Left colon (tissue), 2 donors: ENCODE results near the gene NMRK2. TPM values are rescaled to one million over a fixed set of nuclear protein-coding genes. Genes with fewer than 3 reads are reported as not detected.
"Not testable (repeated sequence)": the region's sequence is repeated elsewhere in the genome, so short reads cannot be mapped to it uniquely, and the experiment has no call there.

Source experiments
- ATAC-seq: fragments of 200-7000 bp; cut with Tn5 transposase; one replicate; pipeline ENCODE4 v1.9.1; 2020; ENCODE audit warnings: mild to moderate bottlenecking, moderate library complexity
- DNase-seq, 2 donors: peaks; one replicate each; pipeline ENCODE4 v3.0.0-alpha.2; 2020
- intact Hi-C, 2 donors: fragments of 100-400 bp; cut with DNase I in 1 of 2; cut with micrococcal nuclease in 1 of 2; formaldehyde crosslinking; loops; one replicate each; pipeline versions ENCODE4 v1.11.2 to v1.14.0; 2022; cut with DNase I, micrococcal nuclease
- long read RNA-seq: library from polyadenylated mRNA; unstranded; transcript quantifications from one replicate; pipeline ENCODE4 v2.0.0, GENCODE V29; 2021
- total RNA-seq, 2 donors: library from RNA; stranded (reverse); fragmentation: NEBNext Ultra II Directional; extraction: Animal tissue kit (Norgen Biotek cat#: 25700); gene quantifications; one replicate each; pipeline ENCODE4 v1.2.1, GENCODE V29; 2021
- donor health status: DM: no; HTN: no; CAD: no.
- donor health status: DM: yes; HTN: yes; CAD: no.

NMRK2 gene
- not detected for total RNA-seq
- long read RNA-seq = 0 reads

GRCh38 chr19:3932931-3933810, at the start of gene NMRK2:
Gene NMRK2 (plus strand): TSS chr19:3933069. CDS start chr19:3933672, 603 bp downstream.
- intact Hi-C loops = no loop called here
- DNase-seq = no peak
- no peak for ATAC-seq

DNA sequence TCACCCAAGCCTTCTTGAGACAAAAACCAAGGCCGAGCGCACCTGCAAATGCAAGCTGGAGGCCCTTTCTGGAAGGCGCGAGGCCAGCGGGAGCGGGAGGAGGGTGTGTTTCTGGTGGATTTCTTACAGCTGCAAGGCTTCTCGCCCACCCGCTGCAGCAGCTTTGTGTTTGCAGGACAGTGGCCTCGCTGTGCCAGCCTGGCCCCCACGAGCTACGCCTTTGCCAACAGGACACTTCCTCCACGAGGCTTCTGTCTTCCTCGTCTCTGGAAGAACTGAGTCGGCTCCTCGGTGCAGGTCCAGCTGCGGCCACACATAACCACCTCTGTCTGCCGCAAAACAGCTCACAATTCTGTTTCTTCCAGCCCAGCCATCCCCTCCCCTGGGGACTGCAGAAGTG, 42.3 kb upstream of the NMRK2 start:
- no peak for ATAC-seq
- intact Hi-C loops = no loop called here
- DNase-seq = no peak

- ATAC-seq = no peak
- intact Hi-C loops = no loop called here
- no peak for DNase-seq
These were observed 39.2 kb upstream of the NMRK2 start for GRCh38 chr19:3893509-3894179.

- ATAC-seq, intact Hi-C loops, DNase-seq: not testable (repeated sequence)
These were observed 37.9 kb upstream of the NMRK2 start for GRCh38 chr19:3894959-3895358.

- DNase-seq (no peak), ATAC-seq (no peak)
- intact Hi-C loops = no loop called here
These were observed 37.1 kb upstream of the NMRK2 start for GRCh38 chr19:3895788-3896187.

- DNase-seq = no peak
- ATAC-seq = no peak
- intact Hi-C loops = no loop called here
These were observed 34.9 kb upstream of the NMRK2 start for GRCh38 chr19:3897936-3898335.

- DNase-seq (no peak), ATAC-seq (no peak)
- intact Hi-C loops = no loop called here
These were observed 34.4 kb upstream of the NMRK2 start for GRCh38 chr19:3898426-3898825.

GRCh38 chr19:3899531-3900294, 33.2 kb upstream of the NMRK2 start:
- peak; percentile 41 for ATAC-seq
- intact Hi-C loops = no loop called here
- peak in 1 of 2 donors; percentile 26 for DNase-seq

- DNase-seq (no peak), ATAC-seq (no peak)
- intact Hi-C loops = no loop called here
These were observed 30.4 kb upstream of the NMRK2 start for GRCh38 chr19:3902317-3902973.

GRCh38 chr19:3904233-3904632, 28.6 kb upstream of the NMRK2 start:
- intact Hi-C loops = no loop called here
- no peak for ATAC-seq
- DNase-seq = no peak

- intact Hi-C loops = no loop called here
- DNase-seq (no peak), ATAC-seq (no peak)
These were observed 25.1 kb upstream of the NMRK2 start for GRCh38 chr19:3907626-3908265.

DNA sequence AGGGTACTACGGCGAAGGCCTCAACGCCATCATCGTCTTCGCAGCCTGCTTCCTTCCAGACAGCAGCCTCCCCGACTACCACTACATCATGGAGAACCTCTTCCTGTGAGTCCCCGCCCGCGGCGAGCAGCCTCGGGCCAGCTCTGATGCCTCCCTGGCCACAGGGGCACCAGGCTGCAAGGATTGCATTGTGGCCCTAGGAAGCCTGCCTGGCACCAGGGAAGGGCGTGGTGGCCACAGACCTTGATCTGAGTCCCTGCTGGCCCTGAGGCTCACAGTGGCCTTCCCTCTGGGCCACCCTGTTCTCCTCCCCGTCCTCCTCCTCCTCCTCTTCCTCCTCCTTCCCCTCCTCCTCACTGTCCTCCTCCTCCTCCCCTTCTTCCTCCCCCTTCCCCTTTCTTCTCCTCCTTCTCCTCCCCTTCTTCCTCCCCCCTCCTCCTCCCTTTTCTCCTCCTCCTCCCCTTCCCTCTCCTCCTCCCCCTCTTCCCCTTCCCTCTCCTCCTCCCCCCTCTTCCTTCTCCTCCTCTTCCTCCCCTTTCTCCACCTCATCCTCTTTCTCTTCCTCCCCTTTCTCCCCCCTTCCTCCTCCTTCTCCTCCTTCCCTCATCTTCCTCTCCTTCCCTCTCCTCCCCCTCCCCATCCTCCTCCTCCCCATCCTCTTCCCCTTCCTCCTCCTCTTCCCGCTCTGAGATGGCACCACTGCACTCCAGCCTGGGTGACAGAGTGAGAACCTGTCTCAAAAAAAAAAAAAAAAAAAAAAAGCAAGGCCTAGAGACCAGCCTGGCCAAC, 24.4 kb upstream of the NMRK2 start:
- no peak for ATAC-seq

GRCh38 chr19:3910105-3910504, 22.8 kb upstream of the NMRK2 start:
- no peak for DNase-seq
- intact Hi-C loops = no loop called here
- no peak for ATAC-seq

More for the DNA sequence above, 24.4 kb upstream of the NMRK2 start:
- no peak for DNase-seq
- intact Hi-C loops = no loop called here

GRCh38 chr19:3914199-3914598, 18.7 kb upstream of the NMRK2 start:
- DNase-seq (no peak), ATAC-seq (no peak)
- intact Hi-C loops = no loop called here

DNA sequence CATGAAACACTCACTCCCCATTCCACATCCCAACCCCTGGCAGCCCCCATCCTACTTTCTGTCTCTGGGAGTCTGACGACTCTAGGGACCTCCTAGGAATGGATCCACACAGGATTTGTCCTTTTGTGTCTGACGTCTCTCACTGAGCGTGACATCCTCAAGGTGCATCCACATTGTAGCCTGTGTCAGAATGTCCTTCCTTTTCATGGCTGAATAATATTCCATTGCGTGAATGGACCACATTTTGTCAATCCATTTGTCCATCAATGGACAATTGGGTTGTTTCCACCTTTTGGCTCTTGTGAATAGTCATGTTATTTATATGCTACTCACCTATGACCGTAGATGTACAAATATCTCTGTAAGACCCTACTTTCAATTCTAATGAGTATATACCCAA, 16.8 kb upstream of the NMRK2 start:
- intact Hi-C loops = no loop called here
- ATAC-seq (no peak), DNase-seq (no peak)

DNA sequence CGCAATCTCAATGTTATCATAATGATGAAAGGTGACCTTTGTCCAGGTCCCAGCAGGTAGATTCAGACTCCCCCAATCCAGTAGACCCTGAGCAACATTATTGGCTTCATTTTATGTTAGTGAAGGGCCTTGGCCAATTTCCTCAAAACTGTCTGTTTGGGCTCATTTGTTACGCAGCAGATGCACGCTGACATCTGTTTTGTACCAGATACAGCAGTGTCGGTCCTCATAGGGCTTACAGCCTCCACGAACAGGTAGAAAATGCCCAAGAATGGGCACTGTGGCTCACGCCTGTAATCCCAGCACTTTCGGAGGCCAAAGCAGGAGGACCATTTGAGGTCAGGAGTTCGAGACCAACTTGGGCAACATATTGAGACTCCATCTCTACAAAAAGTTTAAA, 13.1 kb upstream of the NMRK2 start:
- ATAC-seq (no peak), DNase-seq (no peak)

DNA sequence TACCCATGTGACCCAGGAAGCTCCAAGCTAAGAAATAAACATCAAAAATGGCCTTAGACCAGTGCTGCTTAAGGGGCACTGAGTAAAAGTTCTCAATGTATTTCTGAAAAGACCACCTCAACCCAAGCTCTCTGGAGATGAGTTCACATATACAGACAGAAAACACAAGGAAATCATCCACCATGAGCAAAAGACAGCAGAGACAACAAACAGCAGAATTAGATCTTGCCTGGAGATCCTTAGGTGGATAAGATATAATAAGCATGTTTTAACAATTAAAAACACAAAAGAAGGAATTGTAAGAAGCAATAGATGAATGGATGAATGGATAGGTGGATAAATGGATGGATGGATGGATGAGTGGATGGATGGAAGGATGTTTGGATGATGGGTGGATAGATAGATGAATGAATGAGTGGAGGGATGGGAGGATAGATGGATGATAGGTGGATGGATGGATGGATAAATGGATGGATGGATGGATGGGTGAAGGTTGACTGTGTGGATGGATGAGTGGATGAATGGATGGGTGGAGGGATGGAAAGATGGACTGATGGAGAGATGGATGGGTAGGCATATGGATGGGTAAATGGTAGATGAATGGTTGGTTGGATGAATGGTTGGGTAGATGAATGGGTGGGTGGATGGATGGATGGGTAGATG, 9.6 kb upstream of the NMRK2 start:
- DNase-seq = no peak
- intact Hi-C loops = no loop called here
- ATAC-seq = no peak

More for the DNA sequence above, 13.1 kb upstream of the NMRK2 start:
- intact Hi-C loops = no loop called here
